Measurements from ENCODE around the gene RANBP3L.
"Not testable (repeated sequence)": the region's sequence is repeated elsewhere in the genome, so short reads cannot be mapped to it uniquely, and the experiment has no call there.

RANBP3L gene

GRCh38 chr5:36202521-36202961, 99.2 kb downstream of the RANBP3L start:
- no peak for DNase-seq

- DNase-seq = no peak
These were observed 101.2 kb downstream of the RANBP3L start for GRCh38 chr5:36200513-36200912.

- no peak for DNase-seq
These were observed 102.1 kb downstream of the RANBP3L start for GRCh38 chr5:36199620-36200019.

GRCh38 chr5:36198783-36199182, 102.9 kb downstream of the RANBP3L start:
- DNase-seq = not testable (repeated sequence)

All from activated CD4-positive, CD25-positive, alpha-beta regulatory T cell treated with anti-CD3 and anti-CD28 coated beads, Interleukin-2, amount 50 U/mL, for 72 hours (primary cell).